Activated naive CD4-positive, alpha-beta T cell treated with anti-CD3 and anti-CD28 coated beads for 36 hours (primary cell): ENCODE data around the gene FRMPD3. TPM values are rescaled to one million over a fixed set of nuclear protein-coding genes. Genes with fewer than 3 reads are reported as not detected.

Experiments
- CTCF ChIA-PET: fragments of 350-600 bp; sonication (Branson Sonifier 250); formaldehyde crosslinking; loops from one replicate; lab custom pipeline; 2021; ENCODE audit warnings: antibody characterized with exemption; lab: Charles Lee
- DNase-seq: peaks from one replicate; pipeline ENCODE4 v3.0.0-alpha.2; 2020
- H3K27ac Mint-ChIP-seq: one replicate; pipeline ENCODE4 v1.8.0; 2021; ENCODE audit warnings: mild to moderate bottlenecking, mixed read lengths
- H3K27me3 Mint-ChIP-seq: one replicate; pipeline ENCODE4 v1.8.0; 2021; ENCODE audit warnings: low read depth, mixed read lengths
- H3K36me3 Mint-ChIP-seq: one replicate; pipeline ENCODE4 v1.8.0; 2021; ENCODE audit warnings: low read depth, mixed read lengths
- H3K4me1 Mint-ChIP-seq: one replicate; pipeline ENCODE4 v1.8.0; 2021; ENCODE audit warnings: low read depth, mixed read lengths
- H3K4me3 Mint-ChIP-seq: one replicate; pipeline ENCODE4 v1.8.0; 2021; ENCODE audit warnings: mild to moderate bottlenecking, moderate library complexity, mixed read lengths
- H3K9me3 Mint-ChIP-seq: one replicate; pipeline ENCODE4 v1.8.0; 2021; ENCODE audit warnings: mixed read lengths
- intact Hi-C: fragments of 100-400 bp; cut with micrococcal nuclease; formaldehyde crosslinking; loops from one replicate; pipeline ENCODE4 v1.15.1; 2023
- total RNA-seq, 2 experiments: library from RNA; stranded (reverse); gene quantifications; one replicate each; pipeline ENCODE4 v1.2.3, GENCODE V29; 2021

FRMPD3 gene
- total RNA-seq, 2 experiments from 2014 or later, result not detected

DNA sequence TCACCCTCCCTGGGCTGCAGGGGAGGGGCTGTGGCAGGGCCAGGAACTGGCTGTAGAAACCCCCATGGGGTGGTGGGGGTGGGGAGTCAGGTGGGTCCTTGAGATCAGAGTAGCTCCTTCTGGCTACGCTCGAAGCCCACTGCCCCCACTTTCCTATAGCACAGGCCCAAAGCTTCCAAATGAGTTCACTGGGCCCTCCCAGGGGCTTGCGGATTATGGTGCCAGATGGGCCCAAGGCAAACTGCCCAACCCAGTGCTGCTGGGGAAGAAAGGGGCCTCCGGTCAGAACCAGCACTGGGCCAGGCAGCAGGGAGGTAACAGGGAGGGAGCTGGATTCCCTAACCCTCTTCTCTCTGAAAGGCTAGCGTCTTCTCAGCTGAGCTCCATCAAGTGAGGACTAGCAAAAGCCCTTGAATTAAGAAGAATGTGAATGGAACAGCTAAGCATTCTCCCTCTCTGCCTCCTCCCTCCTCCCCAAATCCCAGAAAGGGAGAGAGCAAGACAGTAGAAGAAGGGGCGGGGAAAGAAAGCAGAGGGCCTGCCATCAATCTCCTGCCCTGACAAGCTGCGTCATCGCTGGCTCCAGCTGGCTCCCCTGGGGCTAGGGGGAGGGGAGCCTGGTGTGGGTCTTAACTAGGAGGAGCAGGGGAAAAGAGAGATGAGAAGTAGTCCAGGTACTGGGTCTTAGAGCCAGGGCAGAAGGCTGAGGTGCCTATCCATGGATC lies 34.7 kb downstream of the FRMPD3 start:
- no peak for DNase-seq
- intact Hi-C loops, result no loop called here
- Mint-ChIP-seq H3K36me3 (no peaks in the 10 kb centered on the region), H3K27ac (no peak overlapping the region), H3K27me3 (no peaks in the 10 kb centered on the region), H3K4me3 (no peak overlapping the region), H3K9me3 (no peaks in the 10 kb centered on the region), H3K4me1 (no peaks in the 10 kb centered on the region)
- CTCF ChIA-PET, result no interaction called here

DNA sequence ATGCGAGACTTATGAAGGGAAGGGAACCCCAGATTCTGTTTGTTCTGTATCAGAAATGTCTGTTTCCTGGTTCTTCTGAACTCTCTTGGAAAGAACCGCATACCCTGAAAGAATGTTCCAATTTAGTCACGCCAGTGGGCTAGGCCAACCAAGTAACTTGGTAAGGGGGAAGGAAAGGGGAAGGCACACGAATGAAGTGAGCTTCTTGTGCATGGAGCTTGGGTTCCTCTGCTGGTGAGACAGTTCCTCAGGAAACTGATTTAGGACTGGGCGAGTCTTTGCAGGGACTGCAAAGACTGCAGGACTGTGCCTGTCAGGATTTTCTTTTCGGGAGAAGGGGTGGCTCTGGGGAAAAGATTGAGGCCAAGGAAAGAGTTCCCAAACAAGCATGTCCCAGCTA lies 35.6 kb downstream of the FRMPD3 start:
- CTCF ChIA-PET, result no interaction called here

DNA sequence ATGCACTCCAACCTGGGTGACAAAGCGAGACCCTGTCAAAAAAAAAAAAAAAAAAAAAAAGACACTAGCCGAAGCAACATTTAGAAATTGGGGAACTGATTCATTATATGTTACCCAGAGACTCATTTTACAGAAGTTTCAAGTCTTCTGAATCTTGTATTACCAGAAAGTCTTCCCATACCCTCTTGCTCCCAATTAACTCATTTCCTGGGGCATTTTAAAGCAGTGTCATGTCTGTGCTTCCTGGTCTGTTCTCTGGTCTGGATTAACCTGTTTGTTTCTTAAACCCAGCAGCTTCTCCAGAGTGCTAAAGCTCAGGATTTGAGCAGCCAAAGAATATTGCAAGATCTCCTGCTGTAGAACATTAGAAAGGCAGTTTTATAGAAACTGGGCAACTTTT lies 43.7 kb downstream of the FRMPD3 start:
- DNase-seq, result no peak
- intact Hi-C loops, result no loop called here
- no peaks in the 10 kb centered on the region for H3K4me1 Mint-ChIP-seq
- CTCF ChIA-PET, result no interaction called here
- no peak overlapping the region for H3K27ac Mint-ChIP-seq
- no peaks in the 10 kb centered on the region for H3K36me3 Mint-ChIP-seq
- H3K4me3 Mint-ChIP-seq, result no peak overlapping the region
- no peaks in the 10 kb centered on the region for H3K27me3 Mint-ChIP-seq
- no peaks in the 10 kb centered on the region for H3K9me3 Mint-ChIP-seq

More for the DNA sequence above, 35.6 kb downstream of the FRMPD3 start:
- H3K27ac Mint-ChIP-seq, result no peak overlapping the region
- no peaks in the 10 kb centered on the region for H3K4me1 Mint-ChIP-seq
- no peak overlapping the region for H3K4me3 Mint-ChIP-seq
- intact Hi-C loops, result no loop called here
- H3K27me3 Mint-ChIP-seq, result no peaks in the 10 kb centered on the region
- no peaks in the 10 kb centered on the region for H3K36me3 Mint-ChIP-seq
- DNase-seq, result no peak
- H3K9me3 Mint-ChIP-seq, result no peaks in the 10 kb centered on the region

DNA sequence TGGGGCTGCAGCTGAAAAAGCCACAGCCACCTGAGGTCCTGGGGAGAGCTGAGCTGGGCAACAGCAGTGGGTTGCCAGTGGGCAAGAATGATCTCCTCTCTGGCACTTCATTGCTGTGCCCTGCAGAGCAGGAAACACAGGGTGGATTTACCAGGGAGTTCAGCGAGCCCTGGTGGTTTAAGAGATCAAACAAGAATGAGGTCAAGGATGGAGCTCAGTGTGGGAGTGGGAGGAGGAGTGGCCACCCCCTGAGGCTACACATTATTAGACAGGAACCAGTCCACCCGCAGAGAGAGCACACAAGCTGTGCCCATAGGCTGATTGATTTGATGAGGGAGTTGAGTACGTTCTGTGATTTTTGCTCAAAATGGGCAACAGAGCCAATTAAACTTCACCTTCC lies 47.3 kb downstream of the FRMPD3 start:
- no peaks in the 10 kb centered on the region for H3K4me1 Mint-ChIP-seq
- intact Hi-C loops, result no loop called here
- no peak overlapping the region for H3K27ac Mint-ChIP-seq
- no peak for DNase-seq
- no peaks in the 10 kb centered on the region for H3K27me3 Mint-ChIP-seq
- no peaks in the 10 kb centered on the region for H3K36me3 Mint-ChIP-seq
- no peaks in the 10 kb centered on the region for H3K9me3 Mint-ChIP-seq
- H3K4me3 Mint-ChIP-seq, result no peak overlapping the region
- CTCF ChIA-PET, result no interaction called here

Other genes starting within 250 kb of the FRMPD3 start
- gene NUP62CL, start 243.2 kb upstream of the FRMPD3 start, total RNA-seq, result 1 to 10 TPM; 3.6 TPM
- gene DNAAF6, start 243.0 kb upstream of the FRMPD3 start, total RNA-seq, result not detected
- 100 to 1,000 TPM; 195 to 196 TPM for gene PRPS1, start 178.9 kb downstream of the FRMPD3 start, total RNA-seq